ENCODE measurements around the gene MOV10.
A peak's percentile ranks its signal among the peaks of the same experiment; 100 is the strongest.

The MOV10 gene

DNA sequence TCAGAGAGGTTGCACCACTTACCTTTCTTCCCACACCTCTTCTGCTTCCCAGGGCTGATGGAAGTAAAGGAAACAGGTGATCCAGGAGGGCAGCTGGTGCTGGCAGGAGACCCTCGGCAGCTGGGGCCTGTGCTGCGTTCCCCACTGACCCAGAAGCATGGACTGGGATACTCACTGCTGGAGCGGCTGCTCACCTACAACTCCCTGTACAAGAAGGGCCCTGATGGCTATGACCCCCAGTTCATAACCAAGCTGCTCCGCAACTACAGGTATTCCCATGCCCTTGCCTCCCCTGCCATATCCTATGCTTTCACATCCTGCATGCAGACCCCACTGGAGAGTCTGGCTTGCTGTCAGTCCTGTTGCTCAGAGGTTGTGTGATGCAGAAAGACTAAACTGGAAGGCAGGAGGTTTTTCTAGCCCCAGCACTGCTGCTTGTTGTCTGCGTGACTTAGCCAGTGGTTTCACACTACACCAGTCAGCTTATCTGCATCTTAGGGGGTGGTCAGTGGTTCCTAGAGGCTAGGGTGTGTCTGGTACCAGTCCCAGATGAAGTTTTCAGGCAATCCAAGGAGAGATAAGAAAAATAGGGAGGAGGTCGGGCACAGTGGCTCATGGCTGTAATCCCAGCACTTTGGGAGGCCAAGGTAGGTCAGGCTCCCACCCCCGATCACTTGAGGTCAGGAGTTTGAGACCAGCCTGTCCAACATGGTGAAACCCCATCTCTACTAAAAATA lies 22.3 kb downstream of the MOV10 start:
- intact Hi-C loops (cut with DNase I) = no loop called here
- peak in 2 of 42 donors; percentile 2 to 20 for DNase-seq

DNA sequence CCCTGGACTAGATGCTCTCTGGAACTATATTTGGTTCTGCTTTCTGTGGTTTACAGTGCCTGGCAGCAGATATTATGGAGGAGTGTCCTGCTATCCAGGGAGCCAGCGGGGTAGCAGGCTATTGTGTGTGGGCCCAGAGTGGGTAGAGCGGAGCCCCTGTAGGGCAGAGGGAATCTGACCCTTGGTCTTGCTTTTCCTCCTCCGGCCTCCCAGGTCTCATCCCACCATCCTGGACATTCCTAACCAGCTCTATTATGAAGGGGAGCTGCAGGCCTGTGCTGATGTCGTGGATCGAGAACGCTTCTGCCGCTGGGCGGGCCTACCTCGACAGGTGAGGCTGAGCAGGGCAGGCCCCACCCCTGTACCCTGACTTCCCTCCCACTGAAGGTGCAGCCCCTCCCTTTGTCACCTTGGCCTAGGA lies 23.3 kb downstream of the MOV10 start:
- peak in 2 of 42 donors; percentile 3 to 19 for DNase-seq
- intact Hi-C loops (cut with DNase I) = no loop called here

DNA sequence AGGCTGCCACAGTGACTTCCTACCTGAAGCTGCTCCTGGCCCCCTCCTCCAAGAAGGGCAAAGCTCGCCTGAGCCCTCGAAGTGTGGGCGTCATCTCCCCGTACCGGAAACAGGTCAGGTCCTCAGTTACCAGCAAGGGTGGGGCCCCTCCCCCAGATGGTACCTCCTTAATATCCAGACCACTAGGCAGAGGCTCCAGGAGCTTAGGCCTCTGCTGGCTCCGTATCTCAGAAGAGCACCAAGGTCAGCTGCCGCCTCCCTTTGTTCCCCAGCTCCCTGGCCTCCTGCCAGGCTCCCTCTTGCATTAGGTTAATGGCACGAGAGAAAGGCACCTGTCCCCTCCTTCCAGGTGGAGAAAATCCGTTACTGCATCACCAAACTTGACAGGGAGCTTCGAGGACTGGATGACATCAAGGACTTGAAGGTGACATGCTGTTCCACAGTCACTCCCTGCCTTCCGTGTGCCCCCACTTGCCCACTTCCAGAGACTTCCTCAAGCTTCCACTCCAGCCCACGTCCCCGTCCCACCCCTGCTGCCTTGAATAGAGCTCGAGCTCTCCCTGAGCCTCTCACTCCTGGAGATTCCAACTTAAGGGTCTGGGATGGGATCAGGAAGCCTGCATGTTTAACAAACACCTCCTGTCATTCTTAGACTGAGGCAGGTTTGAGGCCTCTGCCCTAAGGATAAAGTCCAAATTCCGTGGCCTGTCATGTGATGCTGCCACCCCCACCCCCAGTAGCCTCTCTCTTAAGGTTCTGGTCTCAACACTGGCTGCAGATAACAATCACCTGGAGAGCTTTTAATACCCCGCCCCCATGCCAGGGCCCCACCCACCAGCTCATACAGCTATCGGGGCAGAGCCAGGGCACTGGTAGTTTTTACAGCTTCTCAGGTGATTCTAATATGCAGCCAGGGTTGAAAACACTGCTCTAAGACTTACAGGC lies 24.2 kb downstream of the MOV10 start:
- intact Hi-C loops (cut with DNase I) = no loop called here
- DNase-seq = peak in 1 of 42 donors; percentile 30

DNA sequence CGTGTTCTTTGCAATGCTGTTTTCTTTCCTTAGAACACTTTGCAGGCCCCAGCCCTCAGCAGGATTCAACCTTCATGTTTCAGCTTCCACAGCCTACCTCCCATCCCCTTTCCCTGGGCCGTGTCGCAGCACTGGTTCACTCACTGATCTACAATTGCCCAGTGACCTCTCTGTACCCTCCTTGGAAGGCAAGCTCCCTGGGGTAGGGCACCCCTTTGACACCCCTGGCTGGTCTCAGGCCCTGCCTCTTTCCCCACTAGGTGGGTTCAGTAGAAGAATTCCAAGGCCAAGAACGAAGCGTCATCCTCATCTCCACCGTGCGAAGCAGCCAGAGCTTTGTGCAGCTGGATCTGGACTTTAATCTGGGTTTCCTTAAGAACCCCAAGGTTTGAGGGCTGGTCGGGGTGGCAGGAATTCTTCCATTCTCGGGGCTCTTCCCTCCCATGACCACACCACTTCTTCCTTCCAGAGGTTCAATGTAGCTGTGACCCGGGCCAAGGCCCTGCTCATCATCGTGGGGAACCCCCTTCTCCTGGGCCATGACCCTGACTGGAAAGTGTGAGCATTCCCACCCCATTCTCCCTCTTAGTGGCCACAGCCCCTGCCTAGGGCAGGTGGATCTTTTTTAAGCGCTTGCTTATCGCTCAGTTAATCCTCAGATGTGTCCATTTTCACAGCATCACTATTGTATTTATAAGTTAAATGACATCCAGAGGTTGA lies 25.1 kb downstream of the MOV10 start:
- intact Hi-C loops (cut with DNase I) = loop anchor here (10.0 kb wide), 1 partner anchor 305 kb away; the partner anchor contains the start of gene CTTNBP2NL
- DNase-seq = peak in 2 of 42 donors; percentile 1 to 33

DNA sequence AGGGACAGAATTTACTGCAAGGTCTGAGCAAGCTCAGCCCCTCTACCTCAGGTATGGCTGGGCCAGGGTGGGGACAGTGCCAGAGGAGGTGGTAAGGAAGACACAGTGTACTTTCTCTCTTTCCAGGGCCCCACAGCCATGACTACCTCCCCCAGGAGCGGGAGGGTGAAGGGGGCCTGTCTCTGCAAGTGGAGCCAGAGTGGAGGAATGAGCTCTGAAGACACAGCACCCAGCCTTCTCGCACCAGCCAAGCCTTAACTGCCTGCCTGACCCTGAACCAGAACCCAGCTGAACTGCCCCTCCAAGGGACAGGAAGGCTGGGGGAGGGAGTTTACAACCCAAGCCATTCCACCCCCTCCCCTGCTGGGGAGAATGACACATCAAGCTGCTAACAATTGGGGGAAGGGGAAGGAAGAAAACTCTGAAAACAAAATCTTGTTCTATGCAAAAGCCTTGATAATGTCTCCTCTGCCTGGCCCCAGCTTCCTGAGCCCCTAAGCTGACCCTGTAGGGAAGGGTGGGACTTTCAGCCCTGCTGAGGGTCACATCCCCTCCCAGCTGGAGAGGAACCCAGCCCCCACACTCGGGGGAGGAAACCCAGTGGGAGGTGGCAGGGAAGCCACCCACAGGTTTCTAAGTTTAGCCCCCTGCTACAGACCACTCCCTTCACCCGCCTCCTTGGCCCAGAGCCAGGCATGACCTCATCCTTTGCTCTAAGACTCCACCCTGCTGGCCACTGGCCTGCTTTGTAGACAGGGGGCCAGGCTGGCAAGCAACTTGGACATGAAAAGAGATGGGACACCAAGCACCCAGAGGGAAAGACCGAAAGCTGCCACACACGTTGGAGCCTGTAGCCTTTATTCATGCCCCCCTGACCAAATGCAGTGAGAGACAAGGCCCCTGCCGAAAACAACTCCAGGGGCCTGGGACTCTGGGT lies 26.1 kb downstream of the MOV10 start:
- DNase-seq = peak; percentile 85 to 98 (median 95)
- intact Hi-C loops (cut with DNase I) = loop anchor here (10.0 kb wide), 1 partner anchor 306 kb away; the partner anchor contains the start of gene CTTNBP2NL

DNA sequence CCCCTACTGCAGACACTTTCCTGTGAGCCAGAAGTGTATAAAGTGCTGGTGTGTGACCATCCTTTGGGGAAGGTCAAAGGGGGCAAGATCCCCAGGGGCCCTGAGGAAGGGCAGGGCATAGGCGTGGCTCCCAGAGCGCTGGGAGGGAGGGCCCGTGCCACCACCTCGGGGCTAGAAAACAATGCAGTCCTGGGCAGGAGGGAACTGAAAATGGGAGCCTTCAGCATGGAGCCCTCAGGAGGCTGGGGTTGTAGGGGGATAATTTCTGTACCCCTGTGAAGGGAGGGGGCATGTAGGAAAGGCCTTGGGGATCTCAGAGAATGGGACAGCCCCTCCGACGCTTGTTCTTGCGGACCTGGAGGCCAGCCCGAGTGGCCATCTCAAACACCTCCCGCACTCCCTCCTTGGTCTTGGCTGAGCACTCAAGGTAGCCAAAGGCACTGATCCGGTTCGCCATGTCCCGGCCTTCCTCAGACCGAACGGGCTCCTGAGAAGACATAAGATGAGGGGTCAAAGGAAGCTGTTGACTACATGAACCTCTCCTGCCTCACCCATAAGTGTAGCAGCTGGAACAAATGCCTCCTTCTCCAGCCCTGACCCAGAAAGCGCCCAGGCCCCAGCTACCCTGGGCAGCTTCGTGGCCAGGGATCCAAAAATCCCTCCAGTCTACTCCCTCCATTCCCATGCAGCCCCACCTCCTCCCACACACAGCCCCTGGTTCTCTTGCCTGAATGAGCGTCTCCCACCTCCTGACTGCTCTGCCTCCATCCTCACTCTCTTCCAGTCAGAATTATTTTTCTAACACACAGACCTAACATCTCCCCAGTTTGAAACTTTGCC lies 27.0 kb downstream of the MOV10 start:
- intact Hi-C loops (cut with DNase I) = loop anchor here (10.0 kb wide), 1 partner anchor 307 kb away; the partner anchor contains the start of gene CTTNBP2NL

DNA sequence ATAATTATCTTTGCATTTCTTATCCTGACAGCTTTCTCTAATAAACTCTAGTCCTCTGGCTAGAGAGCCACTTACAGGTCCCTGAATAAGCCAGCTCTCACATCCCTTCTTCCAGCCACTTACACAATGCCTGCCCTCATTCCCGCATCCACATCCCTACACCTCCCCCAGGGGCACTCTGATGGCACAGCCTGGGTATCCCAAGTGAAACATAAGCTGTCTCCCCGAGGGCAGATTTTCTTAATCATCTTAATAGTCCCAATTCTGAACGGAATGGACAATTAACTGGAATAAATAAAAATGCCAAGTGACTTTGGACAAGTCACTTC lies 27.6 kb downstream of the MOV10 start:
- intact Hi-C loops (cut with DNase I) = loop anchor here (10.0 kb wide), 1 partner anchor 307 kb away; the partner anchor contains the start of gene CTTNBP2NL
- DNase-seq = peak in 1 of 42 donors; percentile 35

More for the DNA sequence above, 27.0 kb downstream of the MOV10 start:
- DNase-seq = peak in 2 of 42 donors; percentile 7 to 37

DNA sequence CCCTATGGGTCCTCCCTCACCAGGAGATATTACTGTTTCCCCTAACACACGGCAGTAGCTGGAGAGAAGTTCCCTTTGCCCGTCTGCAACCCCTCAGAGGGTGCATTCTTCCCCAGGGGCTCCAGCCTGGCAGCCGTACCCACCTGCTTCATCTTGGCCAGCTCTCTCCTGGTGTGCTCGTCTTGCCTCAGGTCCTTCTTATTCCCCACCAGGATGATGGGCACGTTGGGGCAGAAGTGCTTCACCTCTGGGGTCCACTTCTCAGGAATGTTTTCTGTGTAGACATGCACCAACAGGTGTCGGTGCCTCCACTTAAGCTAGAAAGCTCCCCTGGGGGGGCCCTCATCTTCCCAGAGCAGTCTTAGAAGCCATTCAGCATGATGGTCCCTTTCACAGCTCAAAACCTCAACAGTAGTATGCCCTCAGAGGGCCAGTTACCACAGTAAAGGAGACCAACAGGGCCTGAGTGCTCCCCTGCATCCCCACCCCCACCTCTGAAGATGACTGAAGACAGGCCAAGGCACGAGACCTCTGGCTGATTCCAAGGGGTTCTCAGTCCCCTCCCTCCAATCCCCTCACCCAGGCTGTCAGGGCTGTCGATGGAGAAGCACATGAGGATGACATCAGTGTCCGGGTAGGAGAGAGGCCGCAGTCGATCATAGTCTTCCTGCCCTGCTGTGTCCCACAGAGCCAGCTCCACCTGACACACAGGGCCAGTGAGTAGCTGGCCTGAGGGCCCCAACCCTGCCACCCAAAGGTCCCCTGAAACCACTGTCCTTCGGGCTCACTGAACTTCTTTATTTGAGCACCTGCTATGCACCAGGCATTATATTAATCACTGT lies 28.2 kb downstream of the MOV10 start:
- intact Hi-C loops (cut with DNase I) = loop anchor here (10.0 kb wide), 1 partner anchor 308 kb away; the partner anchor contains the start of gene CTTNBP2NL
- DNase-seq = peak in 4 of 42 donors; percentile 2 to 68 (median 35)

DNA sequence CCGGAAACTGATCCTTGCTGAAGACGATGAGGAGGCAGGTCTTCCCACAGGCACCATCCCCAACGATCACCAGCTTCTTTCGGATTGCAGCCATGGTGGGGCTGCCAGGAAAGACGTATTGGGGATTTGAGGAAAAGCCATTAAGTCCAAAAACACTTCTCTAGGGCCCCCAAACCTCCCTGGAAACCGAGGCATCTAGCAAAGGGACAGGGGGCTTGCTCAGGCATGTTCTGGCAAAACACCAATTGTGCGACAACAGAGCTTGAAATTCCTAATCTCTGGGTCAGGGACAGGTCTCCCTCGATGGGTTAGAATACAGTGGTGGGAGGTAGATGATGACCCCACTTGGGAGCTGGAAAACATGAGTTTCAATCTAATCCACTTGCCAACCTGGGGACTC lies 29.2 kb downstream of the MOV10 start:
- intact Hi-C loops (cut with DNase I) = loop anchor here (10.0 kb wide), 1 partner anchor 309 kb away; the partner anchor contains the start of gene CTTNBP2NL
- DNase-seq = peak in 1 of 42 donors; percentile 35

DNA sequence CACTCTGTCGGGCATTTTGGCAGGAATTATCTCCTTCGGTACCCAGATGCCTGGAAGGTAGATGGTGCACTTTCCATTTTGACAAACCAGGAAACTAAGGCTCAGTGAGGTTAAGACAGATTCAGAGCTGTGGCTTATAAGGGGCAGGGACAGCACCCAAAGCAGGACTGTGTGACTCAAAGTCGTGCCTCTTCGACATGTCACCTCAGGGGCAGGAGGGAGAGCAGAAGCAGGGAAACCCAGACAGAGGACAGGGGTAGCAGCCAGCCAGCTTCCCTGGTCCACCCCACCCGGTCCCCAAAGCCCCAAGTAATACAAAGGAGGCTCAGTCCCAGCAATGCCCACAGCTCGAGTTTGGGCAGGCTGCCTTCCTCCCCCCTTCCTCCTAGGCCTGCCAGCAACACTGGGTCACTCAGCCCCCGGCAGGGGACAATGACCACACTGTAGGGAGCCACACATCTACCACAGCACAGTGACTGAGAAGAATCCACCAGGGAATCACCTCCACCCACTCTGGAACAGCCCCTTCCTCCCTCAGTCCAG lies 30.0 kb downstream of the MOV10 start:
- intact Hi-C loops (cut with DNase I) = loop anchor here (10.0 kb wide), 1 partner anchor 310 kb away; the partner anchor contains the start of gene CTTNBP2NL
- DNase-seq = peak; percentile 77 to 96 (median 90)

DNA sequence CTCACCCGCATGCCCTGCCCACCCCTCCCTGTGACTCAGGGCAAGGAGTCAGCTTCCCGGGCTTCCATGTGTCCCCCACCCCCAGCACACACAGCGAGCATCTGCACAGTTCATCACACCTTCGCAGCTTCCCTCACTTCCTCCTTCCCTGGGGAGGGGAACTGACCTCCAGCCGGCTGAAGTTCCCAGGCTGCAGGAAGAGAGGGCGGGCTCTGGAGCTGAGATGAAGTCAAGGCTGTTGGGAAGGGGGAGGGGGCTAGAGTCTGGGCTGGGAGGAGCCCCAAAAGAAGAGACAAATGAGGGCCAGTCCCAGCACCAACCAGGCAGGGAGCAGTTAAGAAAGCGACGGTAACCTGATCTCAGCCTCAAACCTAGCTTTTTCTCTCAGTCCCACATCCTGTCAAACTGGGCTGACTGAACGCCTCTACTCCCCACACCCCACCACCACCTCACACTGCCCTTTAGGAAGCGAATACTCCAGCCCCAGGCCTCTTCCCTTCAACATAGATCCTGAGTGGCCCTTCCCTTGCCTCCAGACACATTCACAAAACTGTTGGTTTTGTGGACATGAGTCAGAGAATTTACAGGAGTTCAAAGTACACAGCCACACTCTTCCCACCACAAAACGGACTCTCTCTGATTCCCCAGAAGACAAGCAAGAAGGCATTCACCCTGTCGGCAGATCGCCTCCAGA lies 30.6 kb downstream of the MOV10 start:
- peak in 22 of 42 donors; percentile 22 to 72 (median 48) for DNase-seq
- intact Hi-C loops (cut with DNase I) = loop anchor here (5.0 to 10.0 kb wide), 2 partner anchors 203 to 310 kb away; partner anchors contain the start of gene CTTNBP2NL

DNA sequence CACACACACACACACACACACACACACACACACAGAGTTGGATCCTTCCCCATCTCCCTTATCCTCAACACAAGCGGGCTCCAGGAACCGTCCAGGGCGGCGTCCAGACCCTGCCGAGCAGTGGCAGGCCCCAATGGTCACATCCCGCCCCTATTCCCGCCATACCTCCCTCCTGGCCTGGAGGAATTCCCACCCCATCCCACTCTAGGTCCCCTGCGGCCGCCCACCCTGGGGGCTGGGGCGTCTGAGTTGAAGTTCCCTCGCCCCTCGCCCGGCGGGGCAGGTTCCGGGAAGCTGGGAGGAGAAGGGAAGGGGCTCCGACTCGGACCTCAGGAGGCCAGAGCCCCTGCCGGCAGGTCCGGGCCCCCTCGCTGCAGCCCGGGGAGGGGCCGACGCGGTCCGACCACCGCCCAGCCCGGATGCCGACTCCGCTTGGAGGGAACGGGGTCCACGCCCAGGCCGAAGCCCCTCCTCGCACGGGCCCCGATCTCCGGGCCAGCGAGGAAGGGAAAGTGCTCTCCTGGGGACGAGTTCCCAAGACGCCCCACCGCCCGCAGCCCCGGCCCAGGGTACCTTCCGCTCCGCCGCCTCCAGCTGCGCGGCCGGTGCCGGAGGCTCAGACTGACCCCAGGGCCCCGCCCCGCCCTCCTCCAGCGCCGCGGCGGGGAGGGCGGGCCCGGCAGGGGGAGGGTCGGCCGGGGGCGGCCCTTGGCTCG lies 32.2 kb downstream of the MOV10 start, which contains the start of gene RHOC:
Gene RHOC, minus strand, starts transcription at position 623 of the 716 bp plus-strand sequence. CDS start 3,328 bp downstream, outside the sequence.
- peak in 25 of 42 donors; percentile 31 to 73 (median 53) for DNase-seq
- intact Hi-C loops (cut with DNase I) = loop anchor here (2.0 to 10.0 kb wide), 3 partner anchors 82 to 312 kb away; partner anchors contain the start of gene CTTNBP2NL

DNA sequence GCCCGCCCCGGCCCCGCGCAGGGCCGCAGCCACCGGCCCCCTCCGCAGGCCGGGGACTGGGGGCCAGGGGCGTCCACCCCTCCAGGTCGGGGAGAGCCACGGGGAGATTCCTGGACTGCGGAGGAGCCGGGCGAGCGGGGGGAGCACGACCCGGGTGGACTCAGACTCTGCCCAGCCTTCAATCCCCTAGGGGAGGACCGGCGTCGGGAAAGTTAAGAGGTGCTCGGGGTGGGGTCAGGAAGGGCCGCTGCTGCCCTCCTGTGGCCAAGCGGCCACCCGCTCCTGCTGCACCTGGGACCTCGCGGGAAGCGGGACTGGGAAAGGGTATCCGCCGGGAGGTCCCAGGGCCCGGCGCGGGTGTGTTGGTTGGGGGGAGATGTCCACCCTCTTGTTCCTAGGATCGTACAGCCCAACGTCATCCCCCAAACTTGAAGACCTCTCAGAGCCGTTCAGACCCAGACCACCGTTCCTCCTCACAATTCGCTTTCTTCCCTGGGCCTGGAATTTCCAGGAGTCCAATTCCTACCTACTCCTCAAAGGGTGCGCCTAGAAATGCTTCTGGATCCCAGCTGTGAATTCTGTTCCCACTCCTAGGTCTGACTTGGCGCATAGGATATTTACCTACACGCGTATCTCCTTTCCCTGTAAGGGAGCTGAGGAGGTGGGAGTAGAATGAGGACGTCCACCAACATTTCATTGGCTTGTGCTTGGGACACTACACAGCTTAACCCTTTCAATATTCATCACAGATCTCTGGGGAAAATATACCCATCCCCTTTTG lies 33.0 kb downstream of the MOV10 start:
- peak; percentile 55 to 91 (median 82) for DNase-seq
- intact Hi-C loops (cut with DNase I) = loop anchor here (2.0 to 10.0 kb wide), 3 partner anchors 83 to 313 kb away; partner anchors contain the start of gene CTTNBP2NL

Data from head of caudate nucleus (tissue), 42 donors.